IMR-90 (cell line): ENCODE measurements around the gene UBE2C.

Experiments used
- BHLHE40 ChIP-seq: fragments of 150-350 bp; IDR thresholded peaks from 2 replicates; pipeline ENCODE4 v1.6.1; 2016; ENCODE audit warnings: mild to moderate bottlenecking, low read depth, low read length
- CTCF ChIP-seq: conservative IDR thresholded peaks from 2 replicates; pipeline ENCODE4 v1.5.1; 2012; ENCODE audit warnings: mild to moderate bottlenecking, low read depth, low read length, improper control_type of control experiment
- MAZ ChIP-seq: IDR thresholded peaks from 2 replicates; pipeline ENCODE4 v1.6.1; 2012; ENCODE audit warnings: low read depth, mild to moderate bottlenecking, low read length, improper control_type of control experiment, moderate library complexity, borderline replicate concordance
- POLR2A ChIP-seq: IDR thresholded peaks from 2 replicates; pipeline ENCODE4 v1.6.1; 2012; ENCODE audit warnings: mild to moderate bottlenecking, low read depth, low read length
- RAD21 ChIP-seq: IDR thresholded peaks from 2 replicates; pipeline ENCODE4 v1.6.1; 2012; ENCODE audit warnings: low read length, improper control_type of control experiment
- RCOR1 ChIP-seq: IDR thresholded peaks from 2 replicates; pipeline ENCODE4 v1.6.1; 2012; ENCODE audit warnings: mild to moderate bottlenecking, low read length, improper control_type of control experiment; ENCODE audit not compliant: insufficient replicate concordance
- RFX5 ChIP-seq: IDR thresholded peaks from 2 replicates; pipeline ENCODE4 v1.8.0; 2012; ENCODE audit warnings: low read depth, mild to moderate bottlenecking, low read length, moderate library complexity

- no peak for TF ChIP-seq RCOR1
- TF ChIP-seq RFX5 = no peak
- TF ChIP-seq CTCF = no peak
- TF ChIP-seq POLR2A = no peak
- TF ChIP-seq BHLHE40 = no peak
- no peak for TF ChIP-seq MAZ
- TF ChIP-seq RAD21 = no peak
Measured at GRCh38 chr20:45821947-45822346, 9.5 kb downstream of the UBE2C start.
